SK-N-SH (cell line): Measurements from ENCODE around the gene SPTBN5. TPM values are rescaled to one million over a fixed set of nuclear protein-coding genes. Genes with fewer than 3 reads are reported as not detected.

ENCODE experiments used
- CTCF ChIA-PET: fragments of 300-600, 350-600 bp; formaldehyde crosslinking; extraction: SDS; loops from one replicate; lab custom pipeline; 2021; lab: Yijun Ruan, JAX
- POLR2A ChIA-PET: fragments of 350-600 bp; sonication (Branson Sonifier 250); formaldehyde crosslinking; extraction: SDS; loops from one replicate; lab custom pipeline; 2020; ENCODE audit warnings: antibody characterized with exemption, inconsistent platforms; lab: Yijun Ruan, JAX
- DNase-seq: peaks from one replicate; pipeline ENCODE4 v3.0.0; 2012
- H2AFZ ChIP-seq: fragments of 200-600 bp; sonication (generic); 2 replicates; pipeline ENCODE4 v1.8.1; 2016; ENCODE audit warnings: antibody characterized with exemption, mild to moderate bottlenecking, low read depth
- H3F3A ChIP-seq: fragments of 200-600 bp; sonication (generic); replicated peaks from 2 replicates; pipeline ENCODE3; 2016; ENCODE audit warnings: antibody characterized with exemption, mild to moderate bottlenecking; ENCODE audit not compliant: insufficient read depth
- H3K27ac ChIP-seq, 2 experiments: fragments of 200-500 bp in 1 of 2; fragments of 200-600 bp in 1 of 2; sonication (Bioruptor generic) in 1 of 2; sonication (generic), shearing (Covaris generic) in 1 of 2; 2 replicates each; pipeline versions ENCODE4 v1.5.1 to v1.6.1; 2014 to 2016; ENCODE audit warnings: low read depth in 2 of 2, inconsistent platforms in 1 of 2, low read length in 1 of 2, mild to moderate bottlenecking in 1 of 2, mixed read lengths in 1 of 2
- H3K27me3 ChIP-seq: fragments of 200-600 bp; sonication (generic), shearing (Covaris generic); 2 replicates; pipeline ENCODE4 v1.6.1; 2016; ENCODE audit warnings: mixed run types; ENCODE audit not compliant: insufficient read depth
- H3K36me3 ChIP-seq, 2 experiments: fragments of 200-500 bp in 1 of 2; fragments of 200-600 bp in 1 of 2; sonication (Bioruptor generic) in 1 of 2; sonication (generic) in 1 of 2; replicated peaks in 1 of 2; 2 replicates each; pipeline versions ENCODE3 to v1.5.1; 2014 to 2016; ENCODE audit warnings: low read length in 1 of 2, mild to moderate bottlenecking in 1 of 2; ENCODE audit not compliant: insufficient read depth in 2 of 2, control insufficient read depth in 1 of 2
- H3K4me1 ChIP-seq, 2 experiments: fragments of 200-500 bp in 1 of 2; fragments of 200-600 bp in 1 of 2; sonication (Bioruptor generic) in 1 of 2; sonication (generic), shearing (Covaris generic) in 1 of 2; 2 replicates each; pipeline versions ENCODE4 v1.5.1 to v1.6.1; 2014 to 2016; ENCODE audit warnings: low read depth in 1 of 2, low read length in 1 of 2, mixed run types in 1 of 2; ENCODE audit not compliant: insufficient read depth in 2 of 2, control insufficient read depth in 1 of 2
- H3K4me2 ChIP-seq: fragments of 200-600 bp; sonication (generic), shearing (Covaris generic); 2 replicates; pipeline ENCODE4 v1.6.1; 2017; ENCODE audit warnings: mixed run types
- H3K4me3 ChIP-seq, 2 experiments: fragments of 200-500 bp in 1 of 2; fragments of 200-600 bp in 1 of 2; sonication (Bioruptor generic) in 1 of 2; sonication (generic), shearing (Covaris generic) in 1 of 2; 2 replicates each; pipeline versions ENCODE4 v1.5.1 to v1.8.1; 2014 to 2016; ENCODE audit warnings: low read depth in 2 of 2, inconsistent platforms in 1 of 2, low read length in 1 of 2, mild to moderate bottlenecking in 1 of 2, mixed read lengths in 1 of 2, moderate library complexity in 1 of 2
- H3K79me2 ChIP-seq: fragments of 200-600 bp; sonication (generic); 2 replicates; pipeline ENCODE4 v1.8.1; 2017; ENCODE audit warnings: mild to moderate bottlenecking; ENCODE audit not compliant: insufficient read depth
- H3K9ac ChIP-seq: fragments of 200-600 bp; sonication (generic); 2 replicates; pipeline ENCODE4 v1.6.1; 2017; ENCODE audit warnings: mixed run types
- H3K9me2 ChIP-seq: fragments of 200-600 bp; sonication (generic); 2 replicates; pipeline ENCODE4 v1.6.1; 2017; ENCODE audit warnings: mixed run types
- H3K9me3 ChIP-seq: fragments of 200-600 bp; sonication (generic); 2 replicates; pipeline ENCODE4 v1.6.1; 2017; ENCODE audit warnings: mixed run types, mild to moderate bottlenecking, moderate library complexity
- H4K20me1 ChIP-seq: fragments of 200-600 bp; sonication (generic); 2 replicates; pipeline ENCODE4 v1.6.1; 2017; ENCODE audit warnings: mild to moderate bottlenecking, mixed run types; ENCODE audit not compliant: insufficient read depth
- CHD2 ChIP-seq: fragments of 150-350 bp; IDR thresholded peaks from 2 replicates; pipeline ENCODE4 v1.6.1; 2018; ENCODE audit warnings: low read length; ENCODE audit not compliant: partially characterized antibody
- ELF1 ChIP-seq: IDR thresholded peaks from 2 replicates; pipeline ENCODE4 v1.4.0; 2012
- EZH2phosphoT487 ChIP-seq: fragments of 200-600 bp; sonication (generic); IDR thresholded peaks from 2 replicates; pipeline ENCODE4 v1.6.1; 2017; ENCODE audit warnings: low read depth, mixed run types, mild to moderate bottlenecking, antibody characterized with exemption, moderate library complexity, borderline replicate concordance
- FOXM1 ChIP-seq: IDR thresholded peaks from 2 replicates; pipeline ENCODE4 v1.4.0; 2012; ENCODE audit warnings: low read depth, mild to moderate bottlenecking
- JUND ChIP-seq: IDR thresholded peaks from 2 replicates; pipeline ENCODE4 v1.4.0; 2012
- MXI1 ChIP-seq: IDR thresholded peaks from 2 replicates; pipeline ENCODE4 v1.6.1; 2012; ENCODE audit warnings: mild to moderate bottlenecking, low read depth, low read length, improper control_type of control experiment
- NFIC ChIP-seq: IDR thresholded peaks from 2 replicates; pipeline ENCODE4 v1.4.0; 2012; ENCODE audit warnings: borderline replicate concordance
- RCOR1 ChIP-seq: fragments of 150-350 bp; IDR thresholded peaks from 2 replicates; pipeline ENCODE4 v1.6.1; 2017; ENCODE audit warnings: antibody characterized with exemption, low read length
- RXRA ChIP-seq: IDR thresholded peaks from 2 replicates; pipeline ENCODE4 v1.4.0; 2012; ENCODE audit warnings: low read depth, mild to moderate bottlenecking, borderline replicate concordance
- SMC3 ChIP-seq: IDR thresholded peaks from 2 replicates; pipeline ENCODE4 v1.6.1; 2012; ENCODE audit warnings: low read depth, low read length, improper control_type of control experiment
- USF2 ChIP-seq: fragments of 150-350 bp; IDR thresholded peaks from 2 replicates; pipeline ENCODE4 v1.6.1; 2017; ENCODE audit warnings: antibody characterized with exemption, low read length, low read depth, borderline replicate concordance
- YY1 ChIP-seq: IDR thresholded peaks from 2 replicates; pipeline ENCODE4 v1.4.0; 2012; ENCODE audit warnings: low read depth, mild to moderate bottlenecking
- WGBS: methylation state at CpG from one replicate; pipeline ENCODE4 v1.1.6; 2017; ENCODE audit warnings: low lambda C conversion rate; 5-methylcytosine and 5-hydroxymethylcytosine counted together
- polyA plus RNA-seq, 3 experiments: library from polyadenylated mRNA; depleted of rRNA; stranded (reverse); fragments of >200 nt; gene quantifications; 2 replicates each; pipeline ENCODE4 v1.2.3, GENCODE V29; 2012
- TF ChIP-seq, protein P1 (sequence below): IDR thresholded peaks from 2 replicates; pipeline ENCODE4 v1.4.0; 2012; ENCODE audit warnings: low read depth

The SPTBN5 gene
- polyA plus RNA-seq, 1 of the 3 experiments (the other 2 are of a cell fraction): 0.23 TPM

GRCh38 chr15:41927536-41927935, 33.7 kb upstream of the SPTBN5 start:
- no peak overlapping the region for H2AFZ ChIP-seq
- no peak overlapping the region for H3K4me3 ChIP-seq
- no peak for DNase-seq
- no peak overlapping the region for H3K27ac ChIP-seq
- no peaks in the 10 kb centered on the region for H3K27me3 ChIP-seq
- peaks cover 8% of the 10 kb centered on the region for H3K79me2 ChIP-seq
- ChIA-PET CTCF (interaction anchor here (1.1 to 1.2 kb wide), 2 partner anchors 12 to 21 kb away, joined by 3 to 4 read pairs; no protein-coding TSS in a partner anchor), POLR2A (no interaction called here)
- WGBS: 95% methylated on average over 3 of the region's 3 CpGs
- no peak overlapping the region for H3K4me2 ChIP-seq
- H3K9me2 ChIP-seq: no peaks in the 10 kb centered on the region
- peaks cover 0 to 7% of the 10 kb centered on the region in 2 experiments for H3K36me3 ChIP-seq
- H3K4me1 ChIP-seq: peaks cover 14 to 18% of the 10 kb centered on the region in 2 experiments
- TF ChIP-seq MXI1 (no peak), USF2 (no peak), RXRA (no peak), NFIC (no peak), EZH2phosphoT487 (no peak), FOXM1 (no peak), CHD2 (no peak), YY1 (no peak), ELF1 (no peak), JUND (no peak), SMC3 (no peak), RCOR1 (no peak)
- TF ChIP-seq, protein P1, sequence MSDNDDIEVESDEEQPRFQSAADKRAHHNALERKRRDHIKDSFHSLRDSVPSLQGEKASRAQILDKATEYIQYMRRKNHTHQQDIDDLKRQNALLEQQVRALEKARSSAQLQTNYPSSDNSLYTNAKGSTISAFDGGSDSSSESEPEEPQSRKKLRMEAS: no peak
- no peak overlapping the region for H3K9ac ChIP-seq
- H3F3A ChIP-seq: peaks cover 7% of the 10 kb centered on the region
- no peaks in the 10 kb centered on the region for H3K9me3 ChIP-seq
- no peaks in the 10 kb centered on the region for H4K20me1 ChIP-seq

DNA sequence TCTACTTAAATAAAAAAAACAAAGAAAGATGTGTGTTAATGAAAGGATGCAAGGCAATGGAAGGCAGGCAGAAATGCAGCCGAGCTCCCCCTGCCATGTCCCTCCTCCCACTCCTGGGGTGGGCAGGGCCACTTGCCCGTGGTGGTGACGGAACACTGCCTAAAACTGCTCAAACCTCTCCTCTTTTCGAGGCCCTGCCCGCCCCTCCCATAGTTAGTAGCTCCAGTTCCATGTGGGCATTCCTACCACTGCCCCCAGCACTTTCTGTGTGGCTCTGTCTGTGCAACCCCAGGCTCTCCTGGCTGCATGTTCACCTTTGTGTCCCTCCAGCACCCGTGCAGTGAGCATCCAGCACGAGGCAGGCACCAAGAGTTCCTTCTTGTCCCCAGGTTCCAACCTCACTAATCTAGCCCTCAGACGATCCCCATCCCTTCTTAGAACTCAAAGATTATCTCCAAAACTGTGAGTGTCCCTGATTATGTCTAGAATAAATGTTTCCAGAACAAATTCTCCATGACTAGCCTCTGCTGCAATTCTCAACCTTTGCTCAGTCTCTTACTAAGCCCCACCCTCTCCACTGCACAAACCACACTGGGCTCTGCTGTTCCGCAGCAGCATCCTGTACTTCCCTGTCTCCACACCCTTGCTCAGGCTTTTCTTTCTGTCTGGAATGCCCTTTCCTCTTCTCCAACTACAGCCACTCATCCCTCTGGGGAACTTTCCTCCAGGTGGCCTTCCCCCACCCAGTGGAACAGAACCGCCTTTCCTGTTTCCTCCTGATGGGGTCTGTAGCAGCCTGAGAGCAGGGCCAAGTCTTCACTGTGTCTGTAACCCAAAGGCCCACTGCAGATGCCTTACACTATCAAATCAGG, 32.6 kb upstream of the SPTBN5 start:
- no peaks in the 10 kb centered on the region for H4K20me1 ChIP-seq
- ChIA-PET CTCF (interaction anchor here (1.0 kb wide), 1 partner anchor 22 kb away, joined by 3 read pairs; no protein-coding TSS in a partner anchor), POLR2A (no interaction called here)
- H3K9me3 ChIP-seq: no peaks in the 10 kb centered on the region
- H3F3A ChIP-seq: peaks cover 7% of the 10 kb centered on the region
- TF ChIP-seq ELF1: no peak
- peaks cover 14 to 18% of the 10 kb centered on the region in 2 experiments for H3K4me1 ChIP-seq
- DNase-seq: no peak
- no peaks in the 10 kb centered on the region for H3K27me3 ChIP-seq
- H3K4me2 ChIP-seq: no peak overlapping the region
- peaks cover 0 to 7% of the 10 kb centered on the region in 2 experiments for H3K36me3 ChIP-seq
- H3K9me2 ChIP-seq: no peaks in the 10 kb centered on the region
- 92% methylated on average over 9 of the region's 10 CpGs for WGBS
- H3K9ac ChIP-seq: no peak overlapping the region
- no peak overlapping the region for H3K4me3 ChIP-seq
- H3K79me2 ChIP-seq: peaks cover 8% of the 10 kb centered on the region
- H2AFZ ChIP-seq: no peak overlapping the region
- no peak overlapping the region for H3K27ac ChIP-seq
